GM18861 (cell line): ENCODE data around the gene KCNMB1.
"Not testable (repeated sequence)": the region's sequence is repeated elsewhere in the genome, so short reads cannot be mapped to it uniquely, and the experiment has no call there.

ENCODE experiments used
- ATAC-seq: cut with Tn5 transposase; IDR thresholded peaks from one replicate; pipeline ENCODE4 v1.9.1; 2021; ENCODE audit not compliant: unreplicated experiment

Gene KCNMB1

DNA sequence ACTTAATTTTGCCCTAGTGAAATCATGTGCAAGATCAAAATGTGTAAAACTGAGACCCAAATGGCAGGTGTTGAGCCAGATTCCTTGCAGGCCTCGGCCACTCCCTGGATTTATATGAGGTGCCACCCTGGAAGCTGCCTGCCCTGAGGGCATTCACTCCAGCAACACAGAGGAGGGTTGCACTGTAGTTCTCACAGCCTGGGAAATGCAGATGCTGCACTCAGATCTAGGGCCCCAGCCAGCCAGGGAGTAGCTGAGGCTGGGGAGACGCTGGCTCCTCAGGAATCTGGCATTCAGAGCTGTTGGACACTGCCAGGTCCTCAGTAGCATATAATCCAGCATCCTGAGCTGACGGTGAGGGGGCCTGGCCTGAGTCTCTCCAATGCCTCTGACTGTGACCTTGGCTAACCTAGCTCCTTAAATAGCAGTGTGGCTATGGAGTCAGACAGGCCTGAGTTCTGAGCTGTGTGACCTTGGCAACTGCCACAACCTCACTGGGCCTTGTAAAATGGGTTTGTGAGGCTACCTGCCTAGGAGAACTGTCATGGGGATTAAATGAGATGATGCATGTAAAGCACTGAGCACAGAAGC, 8.7 kb downstream of the KCNMB1 start:
- no peak for ATAC-seq

DNA sequence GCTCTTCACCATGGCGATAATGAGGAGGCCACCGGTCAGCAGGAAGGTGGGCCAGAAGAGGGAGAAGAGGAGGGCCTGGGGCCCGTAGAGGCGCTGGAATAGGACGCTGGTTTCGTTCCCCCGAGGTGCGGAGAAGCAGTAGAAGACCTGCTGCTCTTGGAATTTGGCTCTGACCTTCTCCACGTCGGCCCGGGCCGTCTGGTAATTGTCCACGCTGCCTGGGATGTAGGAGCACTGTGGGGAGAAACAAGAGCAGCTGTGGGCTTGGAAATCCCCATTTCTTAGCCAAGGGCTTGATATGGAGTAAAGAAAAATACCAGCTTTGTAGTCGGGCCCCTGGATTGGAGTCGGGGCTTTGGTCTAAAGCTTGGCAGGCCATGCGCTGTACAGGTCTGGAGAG, 10.4 kb downstream of the KCNMB1 start:
- no peak for ATAC-seq

DNA sequence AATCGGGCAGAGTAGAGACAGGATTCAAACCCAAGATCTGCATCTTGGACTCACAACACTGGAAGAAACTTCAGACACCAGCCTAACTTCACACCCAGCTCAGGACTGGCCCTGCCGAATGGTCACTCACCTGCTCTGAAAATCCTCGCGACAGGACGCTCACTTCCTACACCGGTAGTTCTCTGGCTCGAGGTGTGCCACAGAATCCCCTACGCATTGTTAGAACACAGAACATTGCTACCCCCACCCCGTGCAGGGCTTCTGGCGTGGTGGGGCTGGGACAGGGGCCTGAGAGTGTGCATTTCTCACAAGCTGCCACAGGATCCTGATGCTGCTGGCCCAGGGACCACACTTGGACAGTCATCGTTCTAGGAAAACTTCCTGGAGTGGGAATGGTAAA, 12.1 kb downstream of the KCNMB1 start:
- no peak for ATAC-seq

DNA sequence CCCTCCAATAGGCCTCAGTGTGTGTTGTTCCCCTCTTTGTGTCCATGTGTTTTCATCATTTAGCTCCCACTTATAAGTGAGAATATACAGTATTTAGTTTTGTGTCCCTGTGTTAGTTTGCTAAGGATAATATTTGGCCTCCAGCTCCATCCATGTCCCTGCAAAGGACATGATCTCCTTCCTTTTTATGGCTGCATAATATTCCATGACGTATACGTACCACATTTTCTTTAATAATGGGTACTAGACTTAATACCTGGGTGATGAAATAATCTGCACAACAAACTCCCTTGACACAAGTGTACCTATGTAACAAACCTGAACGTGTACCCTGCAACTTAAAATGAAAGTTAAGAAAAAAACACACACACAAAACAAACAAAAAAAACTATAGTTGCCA, 12.6 kb downstream of the KCNMB1 start:
- not testable (repeated sequence) for ATAC-seq

DNA sequence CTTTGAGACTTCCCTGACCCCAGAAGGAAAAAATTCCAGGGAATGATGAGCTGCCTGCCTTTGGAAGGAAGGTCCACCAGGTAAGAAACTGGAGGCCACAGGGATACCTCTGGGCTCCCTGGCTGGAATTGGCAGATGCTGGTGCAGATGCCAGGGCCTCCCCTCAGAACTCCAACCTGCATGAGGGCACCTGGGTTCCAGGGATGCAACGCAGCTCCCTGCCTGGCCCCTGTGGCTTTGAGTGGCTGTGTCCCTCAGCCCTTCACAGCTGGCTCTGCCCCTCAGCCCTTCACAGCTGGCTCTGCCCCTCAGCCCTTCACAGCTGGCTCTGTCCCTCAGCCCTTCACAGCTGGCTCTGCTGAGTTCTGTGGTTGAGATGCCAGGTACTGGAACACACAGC, 13.9 kb downstream of the KCNMB1 start:
- no peak for ATAC-seq

DNA sequence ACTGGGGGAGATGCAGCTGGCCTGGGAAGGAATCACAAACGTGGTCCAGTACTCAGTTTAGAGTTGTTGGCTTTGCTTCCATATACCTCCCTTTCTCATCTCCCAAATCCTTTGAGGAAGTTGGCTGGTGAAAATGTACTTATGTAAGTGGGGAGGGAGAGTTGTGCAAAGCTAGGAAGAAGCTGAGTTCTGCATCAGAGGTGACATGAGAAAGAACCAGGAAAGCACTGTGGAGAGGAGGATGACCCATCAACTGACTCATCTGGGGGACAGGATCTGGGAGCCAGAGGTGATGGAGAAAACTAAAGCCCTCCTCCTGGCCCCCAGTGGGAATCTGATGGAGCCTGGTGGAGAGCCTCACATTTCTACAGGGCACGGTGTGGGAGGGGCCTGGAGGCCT, 16.2 kb downstream of the KCNMB1 start:
- no peak for ATAC-seq

DNA sequence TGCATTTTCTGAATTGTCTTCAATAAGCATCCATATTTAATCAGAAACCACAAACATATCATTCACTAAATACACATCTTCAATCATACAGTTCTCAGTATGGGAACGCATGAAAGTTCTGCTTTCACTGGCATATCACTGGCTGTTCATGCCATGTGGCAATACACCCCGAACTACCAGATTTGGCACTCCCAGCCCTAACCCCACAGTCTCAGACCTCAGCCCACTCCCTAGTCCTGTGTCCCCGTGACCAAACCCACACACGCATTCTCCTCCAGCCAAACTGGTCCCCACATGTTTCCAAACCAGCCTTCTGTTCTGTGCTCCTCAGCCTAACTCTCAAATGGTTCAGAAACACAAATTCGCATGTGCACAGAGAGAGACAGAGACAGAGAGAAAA, 20.6 kb downstream of the KCNMB1 start:
- no peak for ATAC-seq

DNA sequence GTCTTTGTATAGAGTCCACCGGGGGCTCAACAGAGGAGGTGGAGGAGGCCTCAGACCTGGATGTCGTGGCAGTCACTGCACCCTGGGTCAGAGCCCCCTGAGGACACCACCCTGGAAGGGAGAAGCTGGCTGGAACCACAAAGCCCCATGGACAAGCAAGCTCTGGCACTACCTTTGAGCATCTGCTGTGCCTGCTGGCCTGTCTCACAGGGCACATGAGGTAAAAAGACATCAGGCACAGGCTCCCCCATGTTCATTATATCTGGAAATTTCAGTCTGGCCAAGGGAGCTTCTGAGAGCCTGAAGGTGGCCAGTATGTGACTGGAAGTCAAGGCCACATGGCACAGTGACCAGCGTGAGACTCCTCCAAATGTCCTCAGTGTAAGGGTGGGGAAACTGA, 22.9 kb downstream of the KCNMB1 start:
- no peak for ATAC-seq

DNA sequence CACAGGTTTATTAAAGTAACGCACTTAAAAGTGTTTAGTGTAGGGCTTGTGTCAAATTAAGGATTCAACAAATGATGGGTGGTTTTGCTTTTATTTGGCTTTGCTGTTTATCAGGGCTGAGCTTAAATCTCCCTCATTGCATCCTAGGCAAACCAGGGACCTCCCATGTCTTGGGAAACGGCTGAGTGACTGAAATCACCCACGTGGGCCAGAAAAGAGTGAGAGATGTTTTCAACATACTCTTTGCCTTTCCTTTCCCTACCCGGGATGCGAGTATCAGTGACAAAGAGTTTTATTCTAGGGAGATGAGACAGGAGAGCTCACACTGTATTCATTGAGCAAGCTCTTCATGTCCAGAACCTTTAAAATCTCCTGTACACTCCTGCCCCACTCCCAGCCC, 23.3 kb downstream of the KCNMB1 start:
- ATAC-seq: no peak

DNA sequence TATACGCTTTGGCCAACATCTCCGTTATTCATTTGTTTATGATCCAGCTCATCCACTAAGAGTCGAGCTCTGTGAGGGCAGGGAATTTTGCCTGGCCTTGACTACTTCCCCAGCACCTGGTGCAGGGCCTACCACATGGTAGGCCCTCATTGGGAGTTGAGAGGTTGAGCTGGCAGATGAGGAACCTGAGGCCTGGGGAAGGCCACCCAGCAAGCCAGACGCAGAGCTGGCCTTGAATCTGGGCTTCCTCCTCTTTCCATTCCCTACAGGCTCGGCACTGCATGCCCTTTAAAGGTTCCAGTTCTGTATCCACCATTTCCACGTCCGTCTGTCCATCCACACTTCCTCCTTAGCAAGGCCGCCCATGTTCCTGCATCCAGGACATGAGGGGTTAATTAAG, 24.2 kb downstream of the KCNMB1 start:
- ATAC-seq: no peak

DNA sequence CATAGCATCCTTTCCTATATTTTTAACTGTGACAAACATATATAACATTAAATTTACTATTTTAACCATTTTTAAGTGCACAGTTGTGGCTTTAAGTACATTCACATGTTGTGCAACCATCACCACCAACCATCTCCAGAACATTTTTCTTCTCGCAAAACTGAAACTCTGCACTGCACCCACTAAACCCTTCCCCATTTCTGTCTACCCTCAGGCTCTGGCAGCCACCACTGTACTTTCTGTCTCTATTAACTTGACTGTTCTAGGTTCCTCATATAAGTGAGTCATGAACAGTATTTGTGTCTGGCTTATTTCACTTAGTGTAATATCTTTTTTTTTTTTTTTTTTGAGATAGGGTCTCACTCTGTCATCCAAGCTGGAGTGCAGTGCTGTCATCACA, 25.5 kb downstream of the KCNMB1 start:
- no peak for ATAC-seq

DNA sequence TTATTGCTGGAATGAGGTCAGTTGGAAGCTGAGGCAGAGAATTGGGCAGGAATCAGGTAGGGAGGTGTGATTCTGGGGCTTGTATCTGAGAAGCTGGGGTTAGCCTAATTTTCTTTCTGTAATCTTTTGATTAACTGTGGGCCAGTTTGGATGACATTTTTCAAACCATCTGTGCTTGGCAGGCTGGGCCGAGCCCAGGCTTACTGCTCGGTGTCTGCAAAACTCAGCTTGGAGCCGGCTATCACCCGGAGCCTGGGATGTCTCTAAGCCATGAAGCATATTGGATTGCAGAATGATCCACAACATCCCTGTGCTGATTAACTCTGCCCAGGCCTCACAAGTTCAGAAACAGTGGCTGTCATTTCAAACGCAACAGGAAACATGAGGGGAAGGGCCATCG, 26.5 kb downstream of the KCNMB1 start:
- no peak for ATAC-seq

DNA sequence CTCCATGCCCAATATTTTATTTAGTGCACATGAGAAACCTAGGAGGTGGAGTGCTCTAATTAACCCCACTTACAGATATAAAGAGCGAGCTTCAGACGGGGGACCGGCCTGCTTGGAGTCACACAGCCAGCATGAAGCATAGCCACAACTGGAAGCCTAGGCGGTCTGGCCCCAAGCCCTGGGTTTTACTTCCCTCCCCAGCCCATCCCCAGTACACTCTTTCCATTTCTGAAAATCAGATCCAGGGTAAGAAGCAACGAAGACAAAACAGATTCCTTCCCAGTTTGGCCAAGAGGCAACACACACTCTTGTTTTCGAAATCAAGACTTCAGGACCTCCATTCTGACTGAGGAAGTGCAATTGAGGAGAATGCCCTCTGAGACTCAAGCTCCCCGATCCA, 27.1 kb downstream of the KCNMB1 start:
- ATAC-seq: no peak

DNA sequence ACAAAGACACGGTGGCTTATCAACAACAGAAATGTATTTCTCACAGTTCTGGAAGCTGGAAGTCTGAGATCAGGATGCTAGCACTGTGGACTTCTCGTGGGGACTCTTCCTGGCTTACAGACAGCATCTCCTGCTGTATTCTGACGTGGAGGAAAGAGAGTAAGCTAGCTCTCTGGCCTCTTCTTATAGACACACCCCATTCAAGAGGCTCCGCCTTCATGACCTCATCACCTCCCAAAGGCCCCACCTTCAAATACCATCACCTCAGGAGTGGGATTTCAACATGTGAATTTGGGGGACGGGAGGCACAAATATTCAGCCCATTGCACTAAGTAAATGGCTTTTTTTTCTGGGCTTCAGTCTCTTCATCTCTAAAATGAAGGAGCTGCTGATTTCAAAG, 27.6 kb downstream of the KCNMB1 start:
- no peak for ATAC-seq

DNA sequence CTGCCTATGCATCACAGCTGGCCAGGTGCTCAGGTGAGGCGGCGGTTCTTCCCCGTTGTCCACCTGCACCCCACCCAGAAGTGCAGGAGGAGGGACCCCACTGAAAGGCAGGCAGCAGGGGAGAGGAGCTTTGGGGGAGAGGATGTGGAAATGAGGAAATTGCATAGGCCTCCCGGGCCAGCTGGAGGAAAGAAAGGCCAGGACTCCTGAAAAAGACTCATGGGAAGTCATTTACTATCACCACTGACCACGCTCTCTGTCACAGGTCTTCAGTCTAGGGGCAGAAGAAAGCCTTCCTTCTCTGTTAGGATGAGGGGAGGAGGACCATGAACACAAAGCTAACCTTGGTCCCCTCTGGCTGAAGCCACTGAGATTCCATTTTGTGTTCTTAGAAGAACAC, 28.1 kb downstream of the KCNMB1 start:
- ATAC-seq: no peak

DNA sequence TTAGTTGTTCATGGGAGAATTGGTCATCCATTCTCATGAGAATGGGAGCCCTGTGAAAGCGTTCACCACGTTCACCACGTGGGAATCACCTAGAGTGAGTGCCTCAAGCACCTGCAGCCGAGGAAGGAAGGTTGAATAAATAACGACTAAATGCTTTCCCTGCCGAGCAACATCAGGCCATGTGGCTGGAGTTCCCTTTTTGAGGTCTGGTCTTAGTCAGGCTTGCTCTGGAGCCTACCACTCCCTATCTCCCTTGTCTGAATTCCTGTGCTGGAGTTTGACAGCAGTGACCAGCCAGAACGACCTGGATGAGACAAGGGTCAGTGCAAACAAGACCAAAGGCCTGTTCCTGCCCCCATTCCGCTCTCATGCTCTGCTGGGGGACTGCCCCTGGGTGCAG, 28.5 kb downstream of the KCNMB1 start:
- ATAC-seq: no peak

DNA sequence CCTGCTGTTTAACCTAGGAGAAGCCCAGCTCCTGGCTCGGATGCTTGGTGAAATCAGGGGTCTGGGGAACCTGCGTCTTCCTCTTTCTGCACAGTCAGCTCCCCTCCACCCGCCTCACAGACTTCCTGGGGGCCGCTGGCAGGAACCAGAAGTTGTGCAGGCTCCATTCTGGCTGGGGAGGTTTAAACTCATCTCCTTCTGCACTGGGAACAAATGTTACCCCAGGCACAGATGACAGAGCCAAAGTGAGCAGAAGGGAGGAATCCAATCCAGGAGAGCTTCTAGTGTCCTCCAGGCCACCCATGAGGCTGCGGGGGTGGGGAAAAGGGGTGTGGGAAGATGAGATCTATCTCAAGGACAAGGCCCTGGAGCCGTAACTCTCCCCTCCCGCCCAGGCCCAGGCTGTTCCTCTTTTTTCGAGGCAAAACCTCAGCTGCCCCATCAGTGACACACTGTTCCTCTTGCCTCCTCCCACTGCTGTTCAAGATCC, 31.2 kb downstream of the KCNMB1 start:
- no peak for ATAC-seq

DNA sequence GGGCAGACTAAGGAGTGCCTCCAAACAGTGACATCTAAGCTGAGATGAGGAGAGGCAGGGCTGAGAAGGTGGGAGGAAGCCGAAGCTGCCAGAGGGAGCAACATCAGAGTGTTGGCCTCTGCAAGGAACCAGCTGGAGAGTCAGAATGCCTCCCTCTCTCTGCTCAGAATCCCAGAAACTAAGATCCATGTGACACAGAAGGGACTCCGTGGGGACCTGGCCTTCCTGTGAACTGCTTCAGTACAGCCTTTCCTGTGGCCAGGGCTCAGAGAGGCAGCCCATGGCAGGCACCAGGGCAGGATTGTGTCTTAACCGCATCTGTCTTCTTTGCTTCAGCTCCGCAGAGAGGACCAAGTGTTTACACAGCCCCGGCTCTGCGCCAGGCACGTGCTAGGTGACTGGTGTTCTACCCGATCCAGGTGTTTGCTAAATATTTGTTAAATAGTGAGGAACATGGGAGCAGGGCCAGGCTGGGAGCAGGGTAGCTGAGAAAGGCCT, 33.5 kb downstream of the KCNMB1 start:
- no peak for ATAC-seq

DNA sequence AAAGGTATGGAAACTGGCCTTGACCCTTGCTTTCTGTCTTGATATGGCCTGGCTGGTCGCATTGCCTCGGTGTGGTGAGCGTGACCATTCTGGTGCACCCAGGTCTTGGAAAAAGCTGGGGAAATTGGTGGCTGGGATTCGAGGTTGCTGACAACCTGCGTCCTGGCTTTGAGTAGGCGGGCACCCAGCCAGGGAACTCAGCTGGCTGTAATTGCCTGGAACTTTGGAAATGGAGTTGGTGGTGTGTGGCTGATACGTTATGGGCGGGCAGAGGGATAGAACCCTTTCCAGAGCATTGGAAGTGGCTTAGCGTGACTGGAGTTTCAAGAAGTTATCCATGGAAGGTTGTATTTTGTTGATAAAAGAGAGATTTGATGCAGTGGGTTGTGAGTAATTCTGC, 35.2 kb downstream of the KCNMB1 start:
- ATAC-seq: no peak

DNA sequence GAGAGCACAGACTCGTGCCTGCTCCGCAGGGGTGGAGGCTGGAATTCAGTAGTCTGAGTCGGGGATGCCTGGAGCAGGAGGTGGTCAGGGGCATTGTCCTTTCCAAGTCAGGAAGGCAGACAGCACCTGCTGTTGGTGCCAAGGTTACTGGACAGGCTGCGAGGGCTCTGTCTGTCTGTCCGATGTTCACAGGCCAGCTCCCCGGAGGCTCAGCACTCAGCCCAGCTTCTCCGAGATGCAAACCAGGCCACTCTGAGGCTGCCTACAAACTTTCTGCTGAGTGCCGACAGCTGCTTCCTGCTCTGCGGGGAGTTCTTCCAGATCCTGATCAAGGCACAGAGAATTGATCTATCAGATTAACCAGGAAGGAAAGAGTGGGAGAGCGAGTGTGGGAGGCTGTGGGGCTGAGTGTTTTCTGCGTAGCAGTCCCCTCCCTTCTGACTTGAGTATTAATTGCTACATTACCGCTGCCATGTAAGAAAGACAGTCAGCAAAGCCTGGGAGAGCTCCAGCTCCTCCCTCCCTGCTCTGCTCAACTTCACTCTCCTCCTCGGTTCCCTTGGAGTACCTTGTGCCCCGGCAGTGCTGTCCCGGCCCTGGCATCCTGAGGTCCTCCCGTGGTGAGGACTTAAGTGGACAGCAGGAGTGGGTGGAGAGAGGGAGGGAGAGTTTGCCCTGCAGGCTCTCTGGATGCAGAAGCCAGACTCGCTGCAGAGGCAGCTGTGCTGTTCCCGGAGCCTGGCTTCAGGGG, 36.0 kb downstream of the KCNMB1 start:
- ATAC-seq: no peak

DNA sequence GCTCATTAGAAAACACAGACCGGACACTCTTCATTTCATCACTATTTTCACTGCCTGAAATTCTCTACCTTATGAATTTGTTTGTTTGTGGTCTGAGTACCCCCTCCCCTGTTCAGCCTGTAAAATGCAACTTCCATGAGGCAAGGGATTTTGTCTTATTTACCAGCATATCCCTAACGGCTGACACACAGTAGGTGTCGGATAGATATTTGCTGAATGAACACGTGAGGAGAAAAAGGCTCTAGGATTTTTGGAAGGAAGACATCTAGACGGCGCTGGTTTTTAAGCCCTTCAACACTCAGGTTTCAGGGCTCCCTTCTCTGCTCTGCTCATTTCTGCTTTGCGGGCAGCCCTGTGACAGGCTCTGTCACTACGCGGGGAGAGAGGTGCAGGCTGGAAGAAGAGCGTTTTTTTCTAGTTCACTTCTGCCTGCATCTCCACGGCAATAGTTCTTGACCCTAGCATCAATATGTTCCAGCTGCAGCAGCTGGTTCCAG, 41.0 kb downstream of the KCNMB1 start:
- no peak for ATAC-seq

DNA sequence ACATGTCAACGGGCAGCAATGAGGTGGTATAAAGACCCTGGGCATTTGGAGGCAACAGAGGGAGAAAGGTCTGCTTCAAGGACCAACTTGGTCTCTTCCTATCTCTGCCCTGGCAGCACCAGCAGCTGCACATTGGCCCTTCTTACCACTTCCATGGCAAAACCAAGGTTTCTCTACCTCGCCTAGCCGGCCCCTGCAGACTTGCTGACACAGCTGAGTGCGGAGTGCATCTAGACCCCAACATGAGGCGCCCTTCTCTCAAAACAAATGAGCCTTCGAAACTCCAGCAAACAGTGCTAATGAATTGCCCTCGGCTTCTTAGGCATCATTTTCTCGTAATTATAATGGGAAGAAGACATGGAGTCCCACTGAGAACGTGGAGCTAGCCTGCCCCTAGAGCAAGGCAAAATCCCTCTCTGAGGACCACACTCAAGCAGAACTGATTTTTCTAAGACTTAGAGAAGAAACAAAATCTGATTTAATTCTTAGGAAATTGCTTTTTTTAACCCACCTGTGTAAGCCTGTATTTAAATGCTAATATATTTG, 42.1 kb downstream of the KCNMB1 start:
- ATAC-seq: no peak
